GM13977 (cell line): ENCODE measurements around the gene PODNL1.

Experiments used
- DNase-seq: peaks from one replicate; pipeline ENCODE4 v3.0.0; 2012; ENCODE audit warnings: low spot score
- CTCF ChIP-seq: IDR thresholded peaks from 2 replicates; pipeline ENCODE4 v1.5.1; 2012; ENCODE audit warnings: mild to moderate bottlenecking, control low read depth; ENCODE audit not compliant: insufficient read depth; ENCODE audit errors: extremely low read depth, missing control alignments
- in situ Hi-C: fragments of 300-500 bp; cut with MboI; formaldehyde crosslinking; loops from one replicate; pipeline ENCODE4 v1.12.0; 2022; ENCODE audit warnings: low sequenced_read_pairs, low pct_unique_long_range_greater_than_20kb, mixed read lengths, inconsistent platforms; ENCODE audit not compliant: unreplicated experiment

Gene PODNL1

GRCh38 chr19:13938301-13939064, at the start of gene PODNL1:
Gene PODNL1, minus strand, starts transcription at chr19:13938417. Its CDS starts 236 bp downstream, at chr19:13938181.
- no peak for DNase-seq
- no peak for TF ChIP-seq CTCF
- in situ Hi-C loops = no loop called here

GRCh38 chr19:13987101-13987890, 49.1 kb upstream of the PODNL1 start:
- no peak for TF ChIP-seq CTCF
- no peak for DNase-seq
- in situ Hi-C loops = no loop called here

GRCh38 chr19:13986348-13986904, 48.2 kb upstream of the PODNL1 start:
- peak; percentile 99 for DNase-seq
- in situ Hi-C loops = no loop called here
- no peak for TF ChIP-seq CTCF

GRCh38 chr19:13985771-13986347, 47.6 kb upstream of the PODNL1 start:
- no peak for DNase-seq
- in situ Hi-C loops = no loop called here

GRCh38 chr19:13984875-13985741, 46.9 kb upstream of the PODNL1 start:
- no peak for DNase-seq
- in situ Hi-C loops = no loop called here
- TF ChIP-seq CTCF = no peak

More at GRCh38 chr19:13985771-13986347, 47.6 kb upstream of the PODNL1 start:
- no peak for TF ChIP-seq CTCF
